Measurements from ENCODE around the gene CFAP99.
"Not testable (repeated sequence)": the region's sequence is repeated elsewhere in the genome, so short reads cannot be mapped to it uniquely, and the experiment has no call there.

Gene CFAP99

DNA sequence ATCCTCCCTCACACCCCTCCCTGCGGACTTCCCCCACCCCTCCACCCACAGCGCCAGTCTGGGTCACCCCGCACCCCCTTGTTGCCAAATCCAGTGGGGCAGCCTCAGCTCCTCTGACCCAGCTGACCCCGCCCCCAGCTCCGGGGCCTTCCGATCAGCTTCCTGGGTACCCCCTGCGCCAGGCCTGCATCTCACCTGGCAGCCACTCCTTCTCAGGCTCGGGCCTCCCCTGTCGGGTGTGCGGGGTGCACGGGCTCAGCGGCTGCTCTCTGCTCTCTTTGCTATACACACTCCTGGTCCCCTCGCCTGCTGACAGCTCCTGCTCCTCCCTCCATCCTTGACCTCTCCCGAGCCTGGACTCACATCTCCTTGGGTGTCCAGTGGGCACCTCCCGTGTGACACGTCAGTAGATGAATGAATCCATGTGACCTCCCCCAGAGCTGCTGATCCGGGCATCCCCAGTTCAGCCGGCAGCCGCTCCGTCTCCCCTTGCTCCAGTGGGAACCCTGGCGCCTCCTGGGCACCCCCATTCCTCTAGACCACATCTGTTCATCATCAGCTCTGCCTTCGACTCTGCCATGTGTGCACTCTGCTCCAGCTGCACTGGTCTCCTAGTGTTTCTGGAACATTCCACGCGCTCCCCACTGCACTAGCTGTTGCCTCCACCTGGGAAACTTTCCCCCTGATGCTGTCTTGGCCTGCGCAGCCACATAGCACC, 9.9 kb downstream of the CFAP99 start:
- TF ChIP-seq, protein P1, sequence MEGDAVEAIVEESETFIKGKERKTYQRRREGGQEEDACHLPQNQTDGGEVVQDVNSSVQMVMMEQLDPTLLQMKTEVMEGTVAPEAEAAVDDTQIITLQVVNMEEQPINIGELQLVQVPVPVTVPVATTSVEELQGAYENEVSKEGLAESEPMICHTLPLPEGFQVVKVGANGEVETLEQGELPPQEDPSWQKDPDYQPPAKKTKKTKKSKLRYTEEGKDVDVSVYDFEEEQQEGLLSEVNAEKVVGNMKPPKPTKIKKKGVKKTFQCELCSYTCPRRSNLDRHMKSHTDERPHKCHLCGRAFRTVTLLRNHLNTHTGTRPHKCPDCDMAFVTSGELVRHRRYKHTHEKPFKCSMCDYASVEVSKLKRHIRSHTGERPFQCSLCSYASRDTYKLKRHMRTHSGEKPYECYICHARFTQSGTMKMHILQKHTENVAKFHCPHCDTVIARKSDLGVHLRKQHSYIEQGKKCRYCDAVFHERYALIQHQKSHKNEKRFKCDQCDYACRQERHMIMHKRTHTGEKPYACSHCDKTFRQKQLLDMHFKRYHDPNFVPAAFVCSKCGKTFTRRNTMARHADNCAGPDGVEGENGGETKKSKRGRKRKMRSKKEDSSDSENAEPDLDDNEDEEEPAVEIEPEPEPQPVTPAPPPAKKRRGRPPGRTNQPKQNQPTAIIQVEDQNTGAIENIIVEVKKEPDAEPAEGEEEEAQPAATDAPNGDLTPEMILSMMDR (IDR thresholded peaks at IDR 0.05), result no peak

DNA sequence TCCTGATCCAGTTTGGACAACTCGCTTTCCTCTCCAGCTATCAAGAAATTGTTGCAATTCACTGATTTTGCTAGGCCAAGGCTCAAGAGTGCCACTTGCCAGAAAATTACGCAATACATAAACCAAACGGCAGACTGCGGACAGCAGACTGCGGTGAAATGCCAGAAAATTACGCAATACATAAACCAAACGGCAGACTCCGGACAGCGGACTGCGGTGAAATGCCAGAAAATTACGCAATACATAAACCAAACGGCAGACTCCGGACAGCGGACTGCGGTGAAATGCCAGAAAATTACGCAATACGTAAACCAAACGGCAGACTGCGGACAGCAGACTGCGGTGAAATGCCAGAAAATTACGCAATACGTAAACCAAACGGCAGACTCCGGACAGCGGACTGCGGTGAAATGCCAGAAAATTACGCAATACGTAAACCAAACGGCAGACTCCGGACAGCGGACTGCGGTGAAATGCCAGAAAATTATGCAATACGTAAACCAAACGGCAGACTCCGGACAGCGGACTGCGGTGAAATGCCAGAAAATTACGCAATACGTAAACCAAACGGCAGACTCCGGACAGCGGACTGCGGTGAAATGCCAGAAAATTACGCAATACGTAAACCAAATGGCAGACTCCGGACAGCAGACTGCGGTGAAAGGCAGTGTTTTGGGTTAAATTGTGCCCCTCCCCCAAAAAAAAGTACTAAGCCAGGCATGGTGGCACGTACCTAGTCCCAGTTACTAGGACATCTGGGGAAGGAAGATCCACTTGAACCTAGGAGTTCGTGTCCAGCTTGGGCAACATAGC, 11.4 kb downstream of the CFAP99 start:
- H3K27ac ChIP-seq; H3K9me3 ChIP-seq; H3K36me3 ChIP-seq; DNase-seq; intact Hi-C loops (cut with DNase I; ENCODE audit: low total_unique reads); H3K4me1 ChIP-seq; H3K4me3 ChIP-seq: not testable (repeated sequence)
- peaks cover 0 to 48% of the 10 kb centered on the region in 2 donors for H3K27me3 ChIP-seq

More for the DNA sequence above, 9.9 kb downstream of the CFAP99 start:
- intact Hi-C loops (cut with DNase I; ENCODE audit: low total_unique reads), result no loop called here
- peak in 1 of 2 donors; percentile 48 for DNase-seq
- no peaks in the 10 kb centered on the region for H3K9me3 ChIP-seq
- no peak overlapping the region for H3K27ac ChIP-seq
- H3K36me3 ChIP-seq, result no peaks in the 10 kb centered on the region
- H3K27me3 ChIP-seq, result peaks cover 0 to 57% of the 10 kb centered on the region in 2 donors
- no peak overlapping the region for H3K4me3 ChIP-seq
- H3K4me1 ChIP-seq, result peaks cover 0 to 2% (median 0%) of the 10 kb centered on the region in 4 donors

DNA sequence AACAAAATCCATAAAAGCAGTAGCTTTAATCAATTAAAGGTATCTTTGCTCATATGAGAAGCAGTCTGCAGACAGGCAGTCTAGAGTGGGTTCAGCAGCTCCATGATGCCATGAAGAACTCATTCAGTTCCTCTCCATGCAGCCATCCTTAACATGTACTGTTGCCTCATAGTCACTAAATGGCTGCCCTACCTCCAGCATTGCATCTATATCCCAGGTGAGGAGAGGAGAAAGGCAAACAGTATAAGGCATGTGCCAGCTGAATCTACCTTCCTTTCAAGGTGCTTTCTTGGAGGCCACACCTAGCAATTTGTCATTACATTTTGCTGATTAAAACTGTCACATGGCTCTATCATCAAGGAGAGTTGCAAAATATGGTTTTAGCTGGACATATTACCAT, 13.2 kb downstream of the CFAP99 start:
- peaks cover 0 to 29% of the 10 kb centered on the region in 2 donors for H3K27me3 ChIP-seq
- intact Hi-C loops (cut with DNase I; ENCODE audit: low total_unique reads), result no loop called here
- no peaks in the 10 kb centered on the region for H3K36me3 ChIP-seq
- TF ChIP-seq, protein P1 (IDR thresholded peaks at IDR 0.05), result no peak
- no peak for DNase-seq
- no peaks in the 10 kb centered on the region for H3K9me3 ChIP-seq
- H3K27ac ChIP-seq, result no peak overlapping the region
- H3K4me3 ChIP-seq, result no peak overlapping the region
- peaks cover 0 to 3% (median 0%) of the 10 kb centered on the region in 4 donors for H3K4me1 ChIP-seq

DNA sequence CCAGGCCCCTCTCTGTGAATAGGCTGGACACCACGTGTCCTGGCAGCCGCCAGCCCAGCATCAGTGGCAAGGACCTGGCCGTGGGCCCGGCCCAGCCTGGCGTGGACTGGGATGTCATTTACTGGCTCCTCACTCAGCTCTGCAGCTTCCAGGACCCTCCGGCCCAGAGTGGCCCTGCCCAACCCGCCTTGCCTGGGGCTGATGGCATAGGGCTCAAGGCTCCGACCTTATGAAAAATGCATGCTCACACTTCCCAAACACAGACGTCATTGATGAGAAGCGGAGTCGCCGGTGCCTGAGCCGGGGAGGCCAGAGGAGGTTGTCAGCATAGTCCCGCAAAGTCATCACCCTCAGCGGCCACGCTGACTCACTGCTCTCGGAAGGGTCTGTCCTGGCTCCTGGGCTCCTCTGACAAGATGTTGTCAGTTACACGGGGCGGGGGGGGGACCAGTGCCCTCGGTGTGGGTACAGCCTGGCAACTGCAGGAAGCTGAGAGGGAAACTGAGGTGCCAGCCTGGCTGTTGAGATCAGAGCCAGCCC, 14.3 kb downstream of the CFAP99 start:
- peaks cover 0 to 18% of the 10 kb centered on the region in 2 donors for H3K27me3 ChIP-seq
- DNase-seq, result peak in 1 of 2 donors; percentile 57
- no peaks in the 10 kb centered on the region for H3K9me3 ChIP-seq
- no peak overlapping the region for H3K27ac ChIP-seq
- intact Hi-C loops (cut with DNase I; ENCODE audit: low total_unique reads), result no loop called here
- no peak overlapping the region for H3K4me3 ChIP-seq
- TF ChIP-seq, protein P1 (IDR thresholded peaks at IDR 0.05), result no peak
- H3K4me1 ChIP-seq, result peaks cover 0 to 3% (median 0%) of the 10 kb centered on the region in 4 donors
- H3K36me3 ChIP-seq, result no peaks in the 10 kb centered on the region

DNA sequence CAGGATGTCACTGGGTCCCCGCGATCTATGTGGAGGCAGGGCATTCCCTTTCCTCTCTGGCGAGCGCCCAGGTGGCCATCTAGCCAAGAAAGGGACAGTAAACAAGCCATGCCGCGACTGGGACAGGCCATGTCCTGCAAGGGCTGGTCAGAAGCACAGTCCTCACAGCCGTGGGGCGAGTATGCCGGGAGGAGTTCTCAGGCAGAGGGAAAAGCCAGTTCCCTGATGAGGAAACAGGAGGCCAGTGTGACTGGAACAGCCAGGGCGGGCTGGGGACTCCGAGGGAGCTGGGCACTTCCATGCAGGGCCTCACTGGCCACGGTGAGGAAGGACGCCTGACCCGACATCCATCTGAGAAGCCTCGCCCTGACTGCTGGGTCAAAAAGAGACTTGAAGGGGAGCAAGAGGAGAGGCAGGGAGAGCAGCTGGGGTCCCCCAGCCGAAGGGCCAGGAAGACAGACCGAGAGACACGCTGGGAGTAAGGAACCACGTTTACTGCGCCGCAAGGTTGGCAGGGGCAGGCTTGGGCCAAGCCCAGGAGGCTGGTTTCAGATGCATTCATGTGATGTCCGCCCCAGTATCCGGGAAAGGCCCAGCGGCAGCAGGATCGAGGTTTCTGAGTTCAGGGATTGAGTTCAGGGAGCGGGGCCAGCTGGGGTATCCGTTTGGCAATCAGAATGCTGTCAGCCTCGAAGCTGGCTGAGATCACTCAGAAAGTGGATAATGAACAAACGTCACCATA, 15.0 kb downstream of the CFAP99 start:
- intact Hi-C loops (cut with DNase I; ENCODE audit: low total_unique reads), result no loop called here
- no peaks in the 10 kb centered on the region for H3K36me3 ChIP-seq
- no peak overlapping the region for H3K4me3 ChIP-seq
- no peak overlapping the region for H3K27ac ChIP-seq
- peak in 1 of 2 donors; percentile 39 for DNase-seq
- TF ChIP-seq, protein P1 (IDR thresholded peaks at IDR 0.05), result no peak
- H3K9me3 ChIP-seq, result no peaks in the 10 kb centered on the region
- H3K27me3 ChIP-seq, result peaks cover 0 to 17% of the 10 kb centered on the region in 2 donors
- H3K4me1 ChIP-seq, result peaks cover 0 to 3% (median 0%) of the 10 kb centered on the region in 4 donors
